ENCODE measurements around the gene ZBTB7C. TPM values are rescaled to one million over a fixed set of nuclear protein-coding genes. Genes with fewer than 3 reads are reported as not detected.

The ZBTB7C gene
- total RNA-seq, 1 donor from 2014 or later = 0.11 TPM

DNA sequence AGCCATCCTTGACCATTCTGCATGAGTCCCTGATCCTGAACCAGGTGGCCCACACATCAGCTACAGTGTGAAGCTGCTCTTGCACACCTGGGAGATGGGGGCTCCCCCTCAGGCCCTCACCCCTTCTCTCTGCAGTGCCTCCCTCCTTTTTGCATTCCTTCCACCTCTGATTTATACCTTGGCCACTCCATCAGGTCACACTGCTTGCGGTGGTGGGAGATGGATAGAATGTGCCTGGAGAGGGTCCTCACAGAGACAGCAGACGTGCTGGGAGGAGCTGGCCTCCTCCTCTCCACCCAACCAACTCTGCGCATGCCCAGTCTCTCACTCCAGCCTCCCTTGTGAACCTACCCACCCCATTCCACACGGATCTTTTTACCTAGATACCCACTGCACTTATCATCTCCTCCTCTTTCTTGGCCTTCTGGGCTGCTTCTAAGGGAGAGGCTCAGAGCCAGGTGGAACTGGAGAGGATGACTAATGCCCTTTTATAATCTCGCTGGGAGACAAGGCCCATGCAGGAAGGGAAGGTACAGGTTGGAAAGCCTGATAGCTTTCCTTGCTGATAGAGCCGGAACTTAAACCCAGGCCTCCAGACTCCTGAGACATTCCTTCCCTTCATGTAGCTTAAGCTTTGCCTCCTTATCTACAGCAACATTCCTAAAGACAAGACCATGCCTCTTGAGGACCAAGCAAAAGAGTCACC, 205.1 kb downstream of the ZBTB7C start:
- no peaks in the 10 kb centered on the region for H3K36me3 Mint-ChIP-seq (ENCODE audit: unreplicated experiment)

DNA sequence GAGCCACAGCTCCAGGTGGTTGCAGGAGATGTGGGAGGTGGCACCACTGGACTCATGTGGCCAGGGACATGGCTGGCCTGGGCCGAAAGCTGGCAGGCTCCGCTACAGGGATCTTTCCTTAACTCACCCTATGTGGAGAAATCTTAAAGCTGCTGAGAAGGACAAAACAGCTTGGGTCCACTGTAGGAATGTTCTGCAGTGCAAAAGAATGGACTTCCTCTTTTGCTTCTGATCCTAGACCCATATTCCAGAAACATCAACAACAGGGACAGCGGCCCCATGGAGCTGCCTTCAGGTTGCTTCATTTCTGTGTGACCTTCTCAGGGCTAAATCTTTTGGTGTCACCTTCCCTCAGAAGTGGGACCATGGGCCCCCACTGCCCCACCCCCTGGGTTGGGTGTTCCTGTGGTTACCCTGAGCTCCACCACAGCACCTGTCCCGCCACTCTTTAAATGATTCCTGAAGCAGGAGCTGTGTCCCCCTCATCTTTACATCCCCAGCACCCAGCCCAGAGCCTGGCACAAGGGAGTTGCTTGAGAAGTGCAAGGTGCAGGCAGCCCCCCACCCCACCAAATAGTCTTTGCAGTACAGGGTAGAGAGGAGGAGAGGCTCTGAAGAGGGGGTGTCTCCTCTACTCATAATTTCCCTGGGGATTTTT, 205.8 kb downstream of the ZBTB7C start:
- Mint-ChIP-seq H3K4me1 (ENCODE audit: unreplicated experiment) (no peaks in the 10 kb centered on the region), H3K27ac (ENCODE audit: unreplicated experiment) (no peak overlapping the region), H3K27me3 (ENCODE audit: unreplicated experiment) (peaks cover 60% of the 10 kb centered on the region), H3K9me3 (ENCODE audit: unreplicated experiment) (no peaks in the 10 kb centered on the region), H3K36me3 (ENCODE audit: unreplicated experiment) (no peaks in the 10 kb centered on the region), H3K4me3 (ENCODE audit: unreplicated experiment) (no peak overlapping the region)
- DNase-seq (ENCODE audit: extremely low spot score, unreplicated experiment) = no peak
- TF ChIP-seq, protein P1, sequence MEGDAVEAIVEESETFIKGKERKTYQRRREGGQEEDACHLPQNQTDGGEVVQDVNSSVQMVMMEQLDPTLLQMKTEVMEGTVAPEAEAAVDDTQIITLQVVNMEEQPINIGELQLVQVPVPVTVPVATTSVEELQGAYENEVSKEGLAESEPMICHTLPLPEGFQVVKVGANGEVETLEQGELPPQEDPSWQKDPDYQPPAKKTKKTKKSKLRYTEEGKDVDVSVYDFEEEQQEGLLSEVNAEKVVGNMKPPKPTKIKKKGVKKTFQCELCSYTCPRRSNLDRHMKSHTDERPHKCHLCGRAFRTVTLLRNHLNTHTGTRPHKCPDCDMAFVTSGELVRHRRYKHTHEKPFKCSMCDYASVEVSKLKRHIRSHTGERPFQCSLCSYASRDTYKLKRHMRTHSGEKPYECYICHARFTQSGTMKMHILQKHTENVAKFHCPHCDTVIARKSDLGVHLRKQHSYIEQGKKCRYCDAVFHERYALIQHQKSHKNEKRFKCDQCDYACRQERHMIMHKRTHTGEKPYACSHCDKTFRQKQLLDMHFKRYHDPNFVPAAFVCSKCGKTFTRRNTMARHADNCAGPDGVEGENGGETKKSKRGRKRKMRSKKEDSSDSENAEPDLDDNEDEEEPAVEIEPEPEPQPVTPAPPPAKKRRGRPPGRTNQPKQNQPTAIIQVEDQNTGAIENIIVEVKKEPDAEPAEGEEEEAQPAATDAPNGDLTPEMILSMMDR (IDR thresholded peaks at IDR 0.05) = no peak

More for the DNA sequence above, 205.1 kb downstream of the ZBTB7C start:
- Mint-ChIP-seq H3K27me3 (ENCODE audit: unreplicated experiment) (peaks cover 60% of the 10 kb centered on the region), H3K4me1 (ENCODE audit: unreplicated experiment) (no peaks in the 10 kb centered on the region), H3K27ac (ENCODE audit: unreplicated experiment) (no peak overlapping the region), H3K9me3 (ENCODE audit: unreplicated experiment) (no peaks in the 10 kb centered on the region), H3K4me3 (ENCODE audit: unreplicated experiment) (no peak overlapping the region)
- TF ChIP-seq, protein P1 (IDR thresholded peaks at IDR 0.05) = no peak
- DNase-seq (ENCODE audit: extremely low spot score, unreplicated experiment) = no peak

DNA sequence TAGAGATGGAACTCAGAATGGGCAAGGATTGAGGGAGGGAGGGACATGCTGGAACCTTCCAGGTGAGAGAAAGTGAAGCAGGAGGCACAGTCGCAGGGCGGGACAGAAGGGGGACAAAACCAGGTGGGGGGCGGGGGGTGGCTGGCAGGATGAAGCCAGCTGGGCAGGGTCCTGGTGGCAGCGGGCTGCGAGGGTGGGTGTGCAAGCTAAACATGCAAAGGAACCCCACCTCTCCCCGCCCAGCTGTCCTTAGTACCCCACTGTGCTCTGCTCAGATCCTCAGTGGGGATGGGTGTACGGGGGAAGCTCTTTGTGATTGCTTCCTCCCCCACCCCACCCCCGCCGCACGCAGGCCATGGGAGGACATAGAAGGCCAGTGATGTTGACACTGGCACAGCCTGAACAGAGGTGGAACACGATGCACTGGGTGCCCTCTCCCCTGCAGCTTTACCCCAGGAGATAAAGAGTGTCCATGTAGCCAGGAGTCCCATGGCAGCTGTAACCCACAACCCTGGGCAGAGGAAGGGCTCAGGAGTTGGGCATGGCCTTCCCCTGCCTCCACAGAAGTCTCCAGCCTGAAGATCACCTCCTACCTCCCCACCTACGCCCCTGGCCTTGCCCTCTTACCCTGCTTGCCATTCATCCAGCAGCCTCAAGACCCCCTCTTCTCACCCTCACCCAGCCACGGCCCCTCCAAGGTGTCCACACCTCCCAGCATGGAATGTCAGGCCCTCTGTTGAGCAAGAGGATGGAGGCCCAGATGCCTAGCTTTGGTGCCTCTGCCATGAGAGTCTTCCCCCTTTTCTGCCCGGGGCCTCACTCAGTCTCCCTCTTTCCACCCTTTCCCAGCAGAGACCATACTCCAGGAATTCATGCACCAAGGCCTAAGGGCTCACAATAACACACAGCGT, 206.6 kb downstream of the ZBTB7C start:
- H3K27me3 Mint-ChIP-seq (ENCODE audit: unreplicated experiment) = peaks cover 62% of the 10 kb centered on the region
- H3K36me3 Mint-ChIP-seq (ENCODE audit: unreplicated experiment) = no peaks in the 10 kb centered on the region

DNA sequence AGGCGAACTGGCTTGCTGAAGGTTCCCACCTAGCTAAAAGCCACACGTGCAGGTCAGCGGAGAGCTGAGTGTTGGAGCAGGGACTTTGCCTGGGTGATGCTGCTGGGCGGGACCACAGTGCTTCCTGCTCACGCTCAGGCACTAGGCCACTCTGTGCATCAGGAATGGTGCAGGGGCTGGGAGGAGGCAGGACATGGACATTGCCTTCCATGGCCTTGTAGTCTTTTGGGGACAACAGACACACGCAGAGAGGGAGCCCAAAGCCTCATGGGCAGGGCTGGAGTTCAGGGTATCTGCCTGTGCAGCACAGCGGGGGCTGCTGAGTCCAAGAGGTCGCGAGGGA, 207.2 kb downstream of the ZBTB7C start:
- TF ChIP-seq, protein P1 (IDR thresholded peaks at IDR 0.05) = no peak
- Mint-ChIP-seq H3K27me3 (ENCODE audit: unreplicated experiment) (peaks cover 65% of the 10 kb centered on the region), H3K36me3 (ENCODE audit: unreplicated experiment) (no peaks in the 10 kb centered on the region), H3K4me1 (ENCODE audit: unreplicated experiment) (no peaks in the 10 kb centered on the region), H3K9me3 (ENCODE audit: unreplicated experiment) (no peaks in the 10 kb centered on the region), H3K4me3 (ENCODE audit: unreplicated experiment) (no peak overlapping the region), H3K27ac (ENCODE audit: unreplicated experiment) (no peak overlapping the region)
- DNase-seq (ENCODE audit: extremely low spot score, unreplicated experiment) = no peak

More for the DNA sequence above, 206.6 kb downstream of the ZBTB7C start:
- H3K4me3 Mint-ChIP-seq (ENCODE audit: unreplicated experiment) = no peak overlapping the region
- no peak for DNase-seq (ENCODE audit: extremely low spot score, unreplicated experiment)
- no peaks in the 10 kb centered on the region for H3K4me1 Mint-ChIP-seq (ENCODE audit: unreplicated experiment)
- no peak overlapping the region for H3K27ac Mint-ChIP-seq (ENCODE audit: unreplicated experiment)
- TF ChIP-seq, protein P1 (IDR thresholded peaks at IDR 0.05) = no peak
- no peaks in the 10 kb centered on the region for H3K9me3 Mint-ChIP-seq (ENCODE audit: unreplicated experiment)

Measured in osteocyte (in vitro differentiated cells).